Panc1 (cell line): Measurements from ENCODE around the gene PIP5K1C.

Source experiments
- CTCF ChIP-seq: fragments of 450-650 bp; IDR thresholded peaks from 2 replicates; pipeline ENCODE4 v1.5.1; 2017; ENCODE audit warnings: mild to moderate bottlenecking
- POLR2AphosphoS5 ChIP-seq: IDR thresholded peaks from 2 replicates; pipeline ENCODE4 v1.6.1; 2012; ENCODE audit warnings: mild to moderate bottlenecking, low read depth, low read length, moderate library complexity
- REST ChIP-seq, 2 experiments: IDR thresholded peaks; 2 replicates each; pipeline ENCODE4 v1.6.1; 2011 to 2012; ENCODE audit warnings: low read depth in 2 of 2, control low read depth in 1 of 2, low read length in 1 of 2, mild to moderate bottlenecking in 1 of 2, moderate library complexity in 1 of 2; ENCODE audit not compliant: insufficient read depth in 1 of 2

- TF ChIP-seq CTCF (no peak), POLR2AphosphoS5 (no peak), REST (IDR thresholded peaks at IDR 0.05; ENCODE audit: insufficient read depth in 1 of 2, low read depth in 2 of 2, low read length in 1 of 2) (no peak)
Observed at GRCh38 chr19:3707868-3708206, 7.6 kb upstream of the PIP5K1C start.
